ENCODE measurements around the gene GIGYF2.

GRCh38 chr2:232854082-232854481 is 157.0 kb downstream of the GIGYF2 start:
- TF ChIP-seq, protein P1, sequence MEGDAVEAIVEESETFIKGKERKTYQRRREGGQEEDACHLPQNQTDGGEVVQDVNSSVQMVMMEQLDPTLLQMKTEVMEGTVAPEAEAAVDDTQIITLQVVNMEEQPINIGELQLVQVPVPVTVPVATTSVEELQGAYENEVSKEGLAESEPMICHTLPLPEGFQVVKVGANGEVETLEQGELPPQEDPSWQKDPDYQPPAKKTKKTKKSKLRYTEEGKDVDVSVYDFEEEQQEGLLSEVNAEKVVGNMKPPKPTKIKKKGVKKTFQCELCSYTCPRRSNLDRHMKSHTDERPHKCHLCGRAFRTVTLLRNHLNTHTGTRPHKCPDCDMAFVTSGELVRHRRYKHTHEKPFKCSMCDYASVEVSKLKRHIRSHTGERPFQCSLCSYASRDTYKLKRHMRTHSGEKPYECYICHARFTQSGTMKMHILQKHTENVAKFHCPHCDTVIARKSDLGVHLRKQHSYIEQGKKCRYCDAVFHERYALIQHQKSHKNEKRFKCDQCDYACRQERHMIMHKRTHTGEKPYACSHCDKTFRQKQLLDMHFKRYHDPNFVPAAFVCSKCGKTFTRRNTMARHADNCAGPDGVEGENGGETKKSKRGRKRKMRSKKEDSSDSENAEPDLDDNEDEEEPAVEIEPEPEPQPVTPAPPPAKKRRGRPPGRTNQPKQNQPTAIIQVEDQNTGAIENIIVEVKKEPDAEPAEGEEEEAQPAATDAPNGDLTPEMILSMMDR (IDR thresholded peaks at IDR 0.05): no peak
- no peak for TF ChIP-seq POLR2AphosphoS5 (IDR thresholded peaks at IDR 0.05)
